HEK293T (cell line): ENCODE measurements around the gene LIFR.

Experiments
- CTCF ChIA-PET: fragments of 350-600 bp; formaldehyde crosslinking; extraction: SDS; loops from one replicate; lab custom pipeline; 2021; ENCODE audit warnings: antibody characterized with exemption, inconsistent platforms; lab: Yijun Ruan, JAX
- POLR2A ChIA-PET: fragments of 350-600 bp; formaldehyde crosslinking; extraction: SDS; loops from one replicate; lab custom pipeline; 2020; ENCODE audit warnings: antibody characterized with exemption, inconsistent platforms; lab: Yijun Ruan, JAX
- DNase-seq: peaks from one replicate; pipeline ENCODE4 v3.0.0; 2012; ENCODE audit warnings: mixed read lengths; ENCODE audit errors: extremely low spot score
- ARNT ChIP-seq: fragments of 450-650 bp; IDR thresholded peaks from 2 replicates; pipeline ENCODE4 v1.6.1; 2017; ENCODE audit warnings: mild to moderate bottlenecking
- BHLHE40 ChIP-seq: fragments of 450-650 bp; IDR thresholded peaks from 2 replicates; pipeline ENCODE4 v1.6.1; 2016; ENCODE audit warnings: mild to moderate bottlenecking, moderate library complexity, borderline replicate concordance
- CTBP1 ChIP-seq: fragments of 450-650 bp; IDR thresholded peaks from 2 replicates; pipeline ENCODE4 v1.6.1; 2016; ENCODE audit warnings: borderline replicate concordance
- ELF4 ChIP-seq: fragments of 450-650 bp; IDR thresholded peaks from 2 replicates; pipeline ENCODE4 v1.6.1; 2017; ENCODE audit warnings: antibody characterized with exemption
- FOXA1 ChIP-seq: fragments of 450-650 bp; IDR thresholded peaks from 2 replicates; pipeline ENCODE4 v1.6.1; 2016; ENCODE audit warnings: mild to moderate bottlenecking
- FOXK2 ChIP-seq: fragments of 450-650 bp; IDR thresholded peaks from 2 replicates; pipeline ENCODE4 v1.6.1; 2016; ENCODE audit warnings: mild to moderate bottlenecking
- FOXM1 ChIP-seq: fragments of 450-650 bp; IDR thresholded peaks from 2 replicates; pipeline ENCODE4 v1.6.1; 2017; ENCODE audit warnings: mild to moderate bottlenecking, borderline replicate concordance
- HDGF ChIP-seq: fragments of 450-650 bp; IDR thresholded peaks from 2 replicates; pipeline ENCODE4 v1.6.1; 2017; ENCODE audit warnings: antibody characterized with exemption, borderline replicate concordance
- L3MBTL2 ChIP-seq: fragments of 450-650 bp; conservative IDR thresholded peaks from 2 replicates; pipeline ENCODE4 v1.6.1; 2016; ENCODE audit warnings: mild to moderate bottlenecking
- LEF1 ChIP-seq: fragments of 450-650 bp; IDR thresholded peaks from 2 replicates; pipeline ENCODE4 v1.6.1; 2017; ENCODE audit warnings: mild to moderate bottlenecking, borderline replicate concordance
- NFRKB ChIP-seq: fragments of 450-650 bp; IDR thresholded peaks from 2 replicates; pipeline ENCODE4 v1.6.1; 2016; ENCODE audit warnings: mild to moderate bottlenecking, moderate library complexity
- PKNOX1 ChIP-seq: fragments of 450-650 bp; IDR thresholded peaks from 2 replicates; pipeline ENCODE4 v1.6.1; 2016
- SP1 ChIP-seq: fragments of 450-650 bp; IDR thresholded peaks from 2 replicates; pipeline ENCODE4 v1.6.1; 2017
- SUZ12 ChIP-seq: fragments of 450-650 bp; IDR thresholded peaks from 2 replicates; pipeline ENCODE4 v1.6.1; 2016; ENCODE audit warnings: mild to moderate bottlenecking
- TARDBP ChIP-seq: fragments of 450-650 bp; IDR thresholded peaks from 2 replicates; pipeline ENCODE4 v1.6.1; 2016
- ZNF384 ChIP-seq: fragments of 450-650 bp; IDR thresholded peaks from 2 replicates; pipeline ENCODE4 v1.6.1; 2016

The LIFR gene

GRCh38 chr5:38426986-38427950 lies 129.2 kb downstream of the LIFR start:
- CTCF ChIA-PET, result interaction anchor here (1.0 to 1.3 kb wide), 2 partner anchors 14 to 254 kb away, joined by 3 to 4 read pairs; no protein-coding TSS in a partner anchor

GRCh38 chr5:38426490-38426889 lies 130.0 kb downstream of the LIFR start:
- ChIA-PET CTCF (interaction anchor here (1.0 to 1.3 kb wide), 2 partner anchors 15 to 255 kb away, joined by 3 to 4 read pairs; no protein-coding TSS in a partner anchor), POLR2A (no interaction called here)
- no peak for DNase-seq
- no peak for TF ChIP-seq FOXM1
- TF ChIP-seq ZNF384, result no peak
- no peak for TF ChIP-seq FOXK2
- no peak for TF ChIP-seq BHLHE40
- no peak for TF ChIP-seq CTBP1
- no peak for TF ChIP-seq ARNT
- TF ChIP-seq TARDBP, result no peak
- TF ChIP-seq FOXA1, result no peak
- TF ChIP-seq HDGF, result no peak
- TF ChIP-seq SP1, result no peak
- no peak for TF ChIP-seq SUZ12
- TF ChIP-seq LEF1, result no peak
- no peak for TF ChIP-seq ELF4
- TF ChIP-seq L3MBTL2, result no peak
- TF ChIP-seq NFRKB, result no peak
- no peak for TF ChIP-seq PKNOX1

More at GRCh38 chr5:38426986-38427950, 129.2 kb downstream of the LIFR start:
- POLR2A ChIA-PET, result no interaction called here
- TF ChIP-seq SUZ12 (no peak), PKNOX1 (peak; percentile 31; the same call in 1 of the 2 replicates), L3MBTL2 (no peak)
- DNase-seq, result no peak
